NOMO-1 treated with DMSO at 0.1 percent for 48 hours (cell line): ENCODE measurements around the gene PIGQ.
"Not testable (repeated sequence)": the region's sequence is repeated elsewhere in the genome, so short reads cannot be mapped to it uniquely, and the experiment has no call there.

Experiments
- DNase-seq: peaks from one replicate; lab custom pipeline; 2025; ENCODE audit not compliant: unreplicated experiment; lab: John Stamatoyannopoulos, UW

The PIGQ gene

GRCh38 chr16:583815-584591 lies 14.2 kb downstream of the PIGQ start:
- DNase-seq: no peak

GRCh38 chr16:585351-585750 lies 15.6 kb downstream of the PIGQ start:
- DNase-seq: no peak

GRCh38 chr16:586047-586644 lies 16.4 kb downstream of the PIGQ start:
- DNase-seq: no peak

- no peak for DNase-seq
These were observed 17.1 kb downstream of the PIGQ start for GRCh38 chr16:586645-587590.

- peak; percentile 46 for DNase-seq
These were observed 18.8 kb downstream of the PIGQ start for GRCh38 chr16:588639-588888.

- DNase-seq: peak; percentile 90
These were observed 19.3 kb downstream of the PIGQ start for GRCh38 chr16:588889-589657.

- DNase-seq: peak; percentile 94
These were observed 20.0 kb downstream of the PIGQ start, which contains the start of gene RAB40C for GRCh38 chr16:589658-590187. Gene RAB40C, plus strand, starts transcription at chr16:590066. Its CDS starts 226 bp downstream, at chr16:590292.

- DNase-seq: no peak
These were observed 20.5 kb downstream of the PIGQ start for GRCh38 chr16:590188-590814.

GRCh38 chr16:590815-591200 lies 21.0 kb downstream of the PIGQ start:
- no peak for DNase-seq

GRCh38 chr16:591231-591630 lies 21.5 kb downstream of the PIGQ start:
- DNase-seq: no peak

GRCh38 chr16:591892-592517 lies 22.2 kb downstream of the PIGQ start:
- no peak for DNase-seq

GRCh38 chr16:592518-593306 lies 22.9 kb downstream of the PIGQ start:
- peak; percentile 93 for DNase-seq

- DNase-seq: no peak
These were observed 23.6 kb downstream of the PIGQ start for GRCh38 chr16:593406-593805.

GRCh38 chr16:593807-594206 lies 24.0 kb downstream of the PIGQ start:
- no peak for DNase-seq

GRCh38 chr16:595094-595528 lies 25.3 kb downstream of the PIGQ start:
- DNase-seq: no peak

GRCh38 chr16:595942-596735 lies 26.4 kb downstream of the PIGQ start:
- DNase-seq: no peak

- DNase-seq: no peak
These were observed 26.9 kb downstream of the PIGQ start for GRCh38 chr16:596736-597060.

- not testable (repeated sequence) for DNase-seq
These were observed 27.9 kb downstream of the PIGQ start for GRCh38 chr16:597655-598054.
